ENCODE results near the gene NATD1.

NATD1 gene

DNA sequence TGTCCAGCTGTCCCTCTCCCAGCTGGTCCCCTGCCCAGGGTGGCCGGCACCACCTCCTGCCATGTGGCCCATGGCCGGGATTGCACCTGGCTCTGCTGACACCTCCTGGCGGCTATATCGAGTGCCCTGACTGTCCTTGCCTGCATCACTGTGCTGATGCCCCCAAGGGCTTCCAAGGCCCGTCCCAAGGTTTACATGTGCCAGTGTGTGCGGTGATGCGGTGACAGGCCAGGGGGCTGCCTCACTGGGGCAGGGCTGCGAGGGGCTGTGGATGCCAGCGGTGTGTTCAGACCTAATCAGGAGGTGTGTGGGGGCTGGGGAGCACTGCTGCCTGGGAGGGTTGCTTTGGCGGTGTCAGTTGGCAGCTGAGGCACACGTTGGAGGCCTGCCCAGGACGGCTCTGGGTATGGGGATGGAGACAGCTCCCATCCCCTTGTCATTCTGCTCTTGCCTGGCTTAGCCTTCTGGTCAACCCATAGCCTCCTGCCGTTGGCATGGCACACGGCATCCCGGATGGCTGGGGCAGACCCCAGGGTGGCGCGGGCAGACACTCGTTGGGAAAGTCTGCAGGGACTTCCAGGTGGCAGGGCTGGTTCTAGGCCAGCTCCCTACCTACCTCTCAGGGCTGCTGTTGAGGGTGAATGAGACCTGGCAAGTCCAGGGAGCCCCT lies 36.8 kb upstream of the NATD1 start:
- DNase-seq (ENCODE audit: low read depth), result no peak

DNA sequence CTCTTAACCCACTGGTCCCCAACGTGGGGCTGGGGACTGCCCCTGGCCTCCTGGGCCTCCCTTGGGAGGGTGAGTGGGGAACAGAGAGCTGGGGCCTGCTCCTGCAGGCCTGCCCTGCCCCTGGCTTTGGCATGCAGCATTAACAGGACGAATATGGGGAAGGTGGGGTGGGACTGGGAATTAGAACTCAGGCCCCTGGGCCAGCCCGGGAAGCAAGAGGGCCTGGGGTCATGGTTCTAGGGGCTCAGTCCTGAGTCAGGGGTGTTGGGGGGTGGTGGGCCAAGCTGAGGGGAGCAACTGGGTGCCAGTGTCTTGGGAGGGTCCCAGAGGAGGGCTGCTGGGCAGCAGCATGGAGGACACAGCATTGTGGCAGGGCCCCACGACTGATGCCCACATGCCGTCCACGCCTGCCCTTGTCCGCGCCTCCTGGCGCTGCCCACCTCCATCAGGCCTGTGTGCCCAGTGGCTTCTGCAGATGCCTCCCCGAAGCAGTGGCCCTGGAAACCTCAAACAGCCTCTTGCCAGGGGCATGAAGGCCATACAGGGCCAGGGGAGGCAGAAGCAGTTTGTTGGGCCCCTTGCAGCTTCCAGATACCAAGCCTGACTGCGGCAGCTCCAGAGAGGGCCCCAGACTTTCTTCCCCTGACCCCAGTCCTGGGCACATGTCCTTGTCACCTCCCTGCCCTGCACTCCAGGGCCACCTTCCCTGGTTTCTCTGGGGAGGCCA lies 36.1 kb upstream of the NATD1 start:
- DNase-seq (ENCODE audit: low read depth), result no peak

DNA sequence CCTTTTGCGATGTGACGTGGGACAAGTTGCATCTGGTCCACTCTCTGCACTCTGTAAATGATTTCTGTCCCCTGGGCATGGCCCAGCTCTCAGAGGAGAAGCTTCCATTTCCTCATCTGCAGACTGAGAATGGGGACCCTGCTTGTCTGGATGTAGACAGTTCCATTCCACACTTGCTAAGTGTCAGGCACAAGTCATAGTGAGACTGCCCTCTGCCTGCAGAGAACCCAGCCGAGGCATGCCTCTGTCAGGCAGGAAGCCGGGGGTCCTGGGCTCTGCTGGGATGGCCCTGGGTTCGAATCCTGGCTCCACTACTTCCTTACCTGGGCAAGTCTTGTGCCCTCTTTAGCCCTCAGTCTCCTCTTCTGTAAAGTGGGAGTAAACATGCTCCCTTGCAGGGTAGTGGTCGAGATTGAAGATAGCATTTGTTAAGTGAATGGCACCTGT lies 35.4 kb upstream of the NATD1 start:
- DNase-seq (ENCODE audit: low read depth), result no peak

DNA sequence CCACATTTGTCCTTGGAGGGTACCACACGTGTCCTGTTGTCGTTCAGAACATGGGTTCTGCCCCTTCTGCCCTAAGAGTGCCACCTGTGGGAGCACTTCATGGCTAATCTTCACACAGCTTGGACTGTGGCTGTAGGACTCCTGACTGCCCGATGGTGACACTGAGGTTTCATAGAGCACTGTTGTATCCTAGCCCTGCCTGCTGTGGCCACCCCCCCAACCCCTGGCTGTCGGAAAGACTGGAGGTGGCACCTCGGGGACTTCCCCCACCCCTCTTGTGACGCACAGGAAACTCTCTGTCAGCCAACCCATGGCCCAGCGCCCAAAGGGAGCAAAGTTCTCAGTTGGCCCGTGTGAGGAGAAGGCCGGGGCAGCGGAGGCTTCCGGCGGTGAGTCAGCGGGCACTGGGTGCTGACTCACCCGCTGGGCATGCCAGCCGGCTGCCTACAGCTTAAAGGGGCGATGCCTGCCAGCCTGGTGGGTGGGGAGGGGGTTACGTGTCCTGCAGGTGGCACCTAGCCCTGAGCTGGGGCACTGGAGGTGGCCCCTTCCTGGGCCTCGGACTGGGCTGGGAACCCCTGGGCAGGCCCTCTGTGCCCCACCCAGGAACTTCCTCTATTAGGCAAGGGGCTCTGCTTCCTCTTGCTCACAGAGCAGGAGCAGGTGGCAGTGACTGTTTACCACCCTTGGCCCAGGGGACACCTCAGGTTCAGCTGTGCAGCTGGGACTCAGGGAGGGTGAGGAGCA lies 34.7 kb upstream of the NATD1 start:
- DNase-seq (ENCODE audit: low read depth), result no peak

DNA sequence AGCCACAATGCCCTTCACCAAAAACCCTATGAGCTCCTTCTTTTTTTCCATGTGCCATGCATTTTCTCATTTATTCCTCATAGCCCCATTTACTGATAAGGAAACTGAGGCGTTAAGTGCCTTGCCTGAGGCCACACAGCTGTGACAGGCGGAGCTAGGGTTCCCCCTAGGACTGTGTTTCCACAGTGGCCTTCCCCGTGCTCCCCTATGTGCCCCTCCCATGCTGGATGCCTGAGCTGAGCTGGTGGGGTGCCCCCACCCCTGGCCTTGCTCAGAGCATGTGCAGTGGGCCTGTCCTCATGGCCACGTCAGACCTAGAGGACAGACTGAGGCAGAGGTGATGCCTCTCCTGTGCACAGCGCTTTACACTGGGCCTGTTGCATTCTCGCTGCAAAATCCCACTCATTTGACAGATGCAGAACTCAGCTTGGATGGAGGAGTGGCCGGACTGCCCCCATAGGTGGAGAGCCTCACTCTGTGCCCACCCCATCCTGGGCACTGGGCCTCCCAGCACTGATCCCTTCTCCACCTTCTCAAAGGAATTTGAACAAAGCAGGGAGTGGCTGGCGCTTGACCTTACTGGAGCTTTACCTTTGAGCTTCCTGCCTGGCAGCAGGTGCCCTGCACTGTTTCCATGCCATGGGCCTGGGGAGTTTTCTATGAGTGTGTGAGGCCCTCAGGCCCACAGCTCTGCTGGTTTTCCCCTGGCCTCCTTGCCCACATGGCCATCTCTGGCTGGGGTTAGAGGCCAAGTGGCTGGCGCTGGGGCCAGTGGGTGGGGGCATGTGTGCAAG lies 33.9 kb upstream of the NATD1 start:
- no peak for DNase-seq (ENCODE audit: low read depth)

DNA sequence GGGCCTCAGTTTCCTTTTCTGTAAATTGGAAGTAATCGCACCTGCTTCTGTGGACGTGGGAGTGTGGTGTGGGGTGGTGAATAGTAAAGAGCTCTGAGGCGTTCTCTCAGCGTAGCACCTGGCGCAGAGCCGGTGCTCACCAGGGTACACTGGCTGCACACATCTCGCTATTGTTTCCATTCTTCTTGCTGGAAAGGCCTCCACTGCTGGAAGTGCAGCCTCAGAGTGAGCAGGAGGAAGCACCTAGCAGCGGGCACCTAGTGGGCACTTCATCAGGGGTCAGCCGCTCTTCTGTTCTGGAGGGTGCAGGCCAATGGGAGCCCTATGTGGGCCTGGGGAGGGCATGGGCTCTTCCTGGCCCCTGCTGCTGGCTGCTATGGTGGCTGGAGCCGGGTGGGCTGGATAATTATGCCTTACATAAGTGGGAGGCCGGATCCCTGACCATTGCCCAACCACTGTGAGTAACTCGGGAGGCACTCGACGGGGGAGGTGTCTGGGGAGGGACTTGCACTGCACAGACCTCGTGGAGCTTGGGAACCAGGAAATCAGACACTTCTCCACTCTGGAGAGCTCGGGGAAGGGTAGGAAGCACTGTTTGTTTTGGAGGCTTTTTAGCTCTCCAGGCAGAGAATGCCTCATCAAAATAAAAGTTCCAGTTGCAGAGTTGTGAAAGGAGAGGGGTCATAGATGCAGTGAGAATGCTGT lies 33.0 kb upstream of the NATD1 start:
- DNase-seq (ENCODE audit: low read depth), result peak; percentile 96

DNA sequence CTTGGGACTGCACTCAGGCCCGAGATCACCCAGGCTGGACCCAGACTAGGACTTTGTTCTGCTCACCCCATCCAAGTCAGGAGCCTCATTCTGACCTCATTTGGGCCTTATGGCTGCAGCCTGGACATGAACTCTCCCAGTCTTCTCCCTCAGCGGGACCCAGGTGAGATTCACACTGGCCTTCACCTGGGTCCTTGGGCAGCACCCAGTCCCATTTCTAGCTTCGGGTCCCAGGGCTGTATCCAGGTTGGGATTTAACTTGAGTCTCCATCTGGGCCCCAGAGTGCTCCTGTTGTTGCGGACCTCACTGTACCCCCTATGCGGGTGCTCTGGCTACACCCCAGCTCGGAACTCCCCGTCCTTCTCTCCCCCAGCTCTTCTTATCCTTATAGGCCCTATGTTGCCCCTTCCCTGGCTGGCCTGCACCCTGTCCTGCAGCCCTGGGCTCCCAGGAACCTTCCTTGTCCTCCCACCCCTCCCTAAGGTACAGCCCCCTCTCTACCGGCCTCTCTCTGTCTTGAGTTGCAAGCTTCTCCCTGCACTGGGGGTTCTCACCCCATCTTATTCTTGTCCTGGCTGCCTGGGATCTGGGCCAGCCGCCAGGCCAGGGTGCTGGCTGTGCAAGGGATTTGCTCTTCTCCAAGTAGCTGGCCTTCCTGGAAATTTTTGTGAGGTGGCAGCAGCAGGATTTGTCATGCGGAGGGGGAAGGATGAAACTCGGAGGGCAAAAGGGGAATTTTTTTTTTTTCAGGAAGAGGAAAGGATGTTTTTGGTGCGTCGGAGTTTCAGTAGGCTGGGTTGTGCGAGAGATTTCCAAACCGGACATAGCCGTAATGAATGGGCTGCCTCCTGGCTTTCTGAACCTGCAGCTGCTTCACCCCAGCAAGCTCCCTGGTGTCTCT lies 32.2 kb upstream of the NATD1 start:
- no peak for DNase-seq (ENCODE audit: low read depth)

DNA sequence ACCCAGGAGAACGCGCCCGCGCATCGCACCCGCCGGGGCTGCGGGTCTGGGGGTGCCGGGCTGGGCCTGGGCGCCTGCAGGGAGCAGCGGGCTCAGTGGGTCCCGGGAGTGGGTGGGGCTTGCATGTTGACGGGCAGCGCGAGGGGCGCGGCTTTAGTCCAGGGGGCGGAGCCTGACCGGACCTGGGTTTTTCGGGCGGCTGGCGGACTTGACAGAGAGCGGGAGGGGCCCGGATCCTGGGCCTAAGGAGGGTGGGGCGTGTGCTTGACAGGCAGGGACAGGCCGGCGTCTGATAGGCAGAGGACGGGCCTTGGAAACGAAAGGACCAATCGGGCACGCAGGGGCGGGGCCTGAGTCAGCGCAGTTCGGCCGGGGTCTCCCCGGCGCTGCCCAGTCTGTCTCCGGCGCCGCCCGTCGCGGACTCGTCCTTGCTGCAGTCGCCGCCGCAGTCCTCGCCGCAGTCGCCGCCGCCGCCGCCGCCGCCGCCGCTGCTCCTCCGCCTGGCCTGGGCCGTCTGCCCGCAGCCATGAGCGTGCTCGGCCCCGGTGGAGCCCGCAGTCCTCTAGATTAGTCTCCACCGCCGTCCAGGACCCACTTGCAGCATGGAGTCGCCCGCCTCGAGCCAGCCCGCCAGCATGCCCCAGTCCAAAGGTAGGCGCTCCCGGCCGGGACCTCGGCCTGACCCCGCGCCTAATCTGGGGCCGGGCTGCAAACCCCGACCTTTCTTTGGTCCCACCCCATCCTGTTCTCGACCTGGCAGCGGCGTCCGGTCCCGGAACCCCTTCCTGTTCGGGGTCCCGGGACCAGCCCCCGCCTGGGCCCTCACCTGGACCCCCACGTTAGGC lies 31.3 kb upstream of the NATD1 start, which contains the start of gene MAP2K3:
MAP2K3 (plus strand) TSS at position 393 of the 845 bp plus-strand sequence; CDS start at position 603, 210 bp downstream.
- peak; percentile 94 for DNase-seq (ENCODE audit: low read depth)

DNA sequence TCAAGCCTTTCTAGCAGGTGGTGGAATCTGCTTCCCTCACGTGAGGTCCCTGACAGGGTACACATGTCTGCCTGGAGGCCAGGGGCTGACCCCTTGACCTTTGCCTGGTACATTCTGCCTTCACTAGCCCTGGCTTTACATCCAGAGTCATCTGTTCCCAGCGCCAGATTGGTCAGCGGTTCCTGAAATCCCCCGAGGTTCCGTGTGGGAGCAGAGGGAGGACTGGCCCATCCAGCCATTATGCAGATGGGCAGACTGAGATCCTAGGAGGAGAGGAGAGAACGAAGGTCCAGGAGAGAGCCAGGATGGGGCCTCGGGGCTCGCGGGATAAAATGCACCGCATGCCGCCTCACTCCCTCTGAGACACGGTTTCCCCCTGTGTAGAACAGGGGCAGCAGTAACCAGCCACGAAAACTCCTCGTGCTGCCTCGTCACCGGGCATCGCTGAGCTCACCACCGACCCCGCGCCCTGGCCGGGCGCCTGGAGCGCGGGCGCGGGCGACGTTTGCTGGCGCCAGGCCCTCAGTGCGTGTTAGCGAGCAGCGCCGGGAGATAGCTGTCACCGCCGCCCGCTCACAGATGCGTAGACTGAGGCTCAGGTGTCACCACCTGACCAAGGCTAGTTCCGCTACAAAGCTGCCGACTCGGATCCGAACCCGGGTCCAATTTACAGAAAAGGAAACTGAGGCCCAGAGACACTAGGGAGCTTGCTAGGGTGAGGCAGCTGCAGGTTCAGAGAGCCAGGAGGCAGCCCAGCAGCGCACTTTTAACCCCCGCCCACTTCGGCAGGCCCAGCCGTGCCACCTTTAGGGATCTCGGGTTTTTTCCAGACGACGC lies 30.5 kb upstream of the NATD1 start:
- no peak for DNase-seq (ENCODE audit: low read depth)

DNA sequence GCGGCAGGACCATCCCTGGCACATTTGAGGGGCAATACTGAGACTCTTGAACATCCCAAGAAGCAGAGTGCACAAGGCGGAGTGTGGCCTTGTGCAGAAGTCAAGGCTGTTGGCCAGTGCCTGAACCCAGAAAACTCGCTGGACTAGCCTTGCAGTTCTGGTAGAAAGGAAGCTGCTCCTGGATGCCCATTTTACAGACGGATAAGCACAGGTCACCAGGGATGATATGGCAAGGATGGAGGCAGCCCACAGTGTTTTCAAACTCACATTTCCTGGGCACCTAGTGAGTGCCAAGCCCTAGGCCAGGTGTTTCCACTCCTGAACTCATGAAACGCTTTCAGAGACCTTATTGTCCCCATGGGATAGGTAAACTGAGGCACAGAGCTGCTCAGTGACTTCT lies 29.6 kb upstream of the NATD1 start:
- DNase-seq (ENCODE audit: low read depth), result no peak

DNA sequence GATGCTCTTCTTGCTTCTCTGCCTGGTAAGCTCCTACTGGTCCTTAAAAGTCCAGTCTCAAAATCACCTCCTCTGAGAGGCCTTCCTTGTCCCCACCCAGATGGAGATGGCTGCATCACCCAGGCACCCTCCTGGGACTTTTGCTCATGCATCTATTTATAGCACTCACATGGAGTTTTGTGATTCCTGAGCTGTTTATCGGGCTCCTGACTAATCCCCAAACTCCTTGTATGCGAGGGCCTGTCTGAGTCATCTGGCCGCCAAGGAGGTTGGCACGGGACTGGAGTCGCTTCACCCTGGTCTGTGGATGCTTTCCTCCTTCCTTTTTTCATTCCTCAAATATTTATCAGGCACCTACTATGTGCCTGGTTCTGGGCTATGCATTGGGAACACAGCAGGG lies 29.0 kb upstream of the NATD1 start:
- peak; percentile 86 for DNase-seq (ENCODE audit: low read depth)

DNA sequence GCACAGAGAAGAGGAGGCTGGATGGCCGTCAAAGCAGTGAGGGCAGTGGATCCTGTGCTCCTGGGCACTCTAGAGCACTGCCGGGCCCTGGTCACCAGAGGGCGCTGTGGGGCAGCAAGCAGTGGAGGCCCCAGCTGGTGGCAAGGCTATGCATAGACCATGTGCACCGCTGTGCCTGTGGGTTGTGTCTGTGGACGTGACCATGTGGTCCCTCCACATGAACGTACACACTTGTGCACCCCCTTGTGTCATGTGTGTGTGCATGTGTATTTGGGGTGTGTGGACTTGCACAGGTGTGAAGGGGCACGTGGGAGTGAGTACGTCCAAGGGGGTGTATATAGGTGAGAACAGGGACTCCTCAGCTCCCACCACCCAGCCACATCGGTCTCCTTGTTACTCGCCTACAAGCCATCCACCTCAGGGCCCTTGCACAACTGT lies 26.9 kb upstream of the NATD1 start:
- DNase-seq (ENCODE audit: low read depth), result no peak

DNA sequence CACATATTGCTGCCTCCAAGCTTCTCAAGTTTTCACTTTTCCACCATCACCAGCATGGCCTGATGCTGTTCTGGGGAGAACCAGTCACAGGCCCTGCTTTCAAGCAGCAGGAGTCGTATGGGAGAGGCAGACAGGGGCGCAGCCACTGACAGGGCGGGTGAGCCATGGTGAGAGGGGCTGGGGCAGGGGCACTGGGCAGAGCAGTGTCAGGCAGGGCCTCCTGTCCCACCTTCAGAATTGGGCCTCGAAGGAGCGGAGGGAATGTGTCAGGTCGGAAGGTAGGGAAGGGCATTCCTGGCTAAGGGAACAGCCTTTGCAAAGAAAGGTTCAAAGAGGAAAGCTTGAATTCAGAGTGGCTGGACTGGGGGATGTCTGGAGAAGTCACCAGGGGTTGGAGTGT lies 26.4 kb upstream of the NATD1 start:
- no peak for DNase-seq (ENCODE audit: low read depth)

DNA sequence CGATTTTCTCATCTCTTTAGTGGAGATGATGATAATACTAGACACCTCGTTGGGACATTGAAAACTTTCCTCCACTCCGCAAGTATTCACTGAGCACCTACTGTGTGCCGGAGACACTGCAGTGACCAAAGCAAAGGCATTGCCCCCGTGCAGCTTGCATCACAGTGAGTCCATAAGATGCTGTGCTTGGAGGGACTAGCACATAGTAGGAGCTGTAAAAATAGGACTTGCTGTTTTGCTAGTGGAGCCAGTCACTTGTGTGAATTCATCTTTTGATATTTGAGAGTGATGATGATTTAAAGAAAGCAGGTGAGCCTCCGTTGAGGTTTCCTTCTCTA lies 26.0 kb upstream of the NATD1 start:
- no peak for DNase-seq (ENCODE audit: low read depth)

DNA sequence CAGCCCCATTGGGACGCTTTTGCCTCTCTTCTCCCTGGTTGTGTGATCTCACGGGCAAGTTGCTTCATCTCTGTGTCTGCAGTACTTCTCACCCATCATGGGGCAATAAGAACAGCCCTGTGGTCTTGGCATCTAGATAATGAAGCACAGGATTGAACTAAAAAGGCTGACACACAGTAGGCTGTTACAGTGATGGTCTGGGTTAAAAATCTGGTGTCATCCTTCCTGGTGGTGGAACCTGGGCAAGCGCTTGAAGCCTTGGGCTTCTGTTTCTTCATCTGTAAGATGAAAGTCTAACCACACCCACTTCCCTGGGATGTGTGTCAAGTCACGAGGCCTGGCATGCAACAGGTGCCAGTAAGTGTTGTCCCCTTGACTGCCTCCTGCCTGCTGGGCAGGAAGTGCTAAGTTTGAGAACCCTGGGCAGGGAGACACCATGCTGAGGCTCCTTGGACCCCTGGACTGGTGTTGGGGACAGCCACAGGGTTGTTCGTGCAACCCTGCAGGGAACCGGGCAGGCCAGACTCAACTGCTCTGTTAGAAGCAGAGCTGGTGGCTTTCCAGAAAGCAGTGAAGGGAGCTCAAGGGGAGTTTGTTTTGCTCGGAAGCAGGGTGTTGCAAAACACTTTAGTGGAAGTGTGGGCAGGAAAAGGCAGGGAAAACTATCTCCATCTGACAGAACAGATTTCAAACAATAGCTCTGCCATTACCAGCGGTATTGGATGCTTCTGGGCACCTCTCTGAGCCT lies 25.4 kb upstream of the NATD1 start:
- DNase-seq (ENCODE audit: low read depth), result no peak

DNA sequence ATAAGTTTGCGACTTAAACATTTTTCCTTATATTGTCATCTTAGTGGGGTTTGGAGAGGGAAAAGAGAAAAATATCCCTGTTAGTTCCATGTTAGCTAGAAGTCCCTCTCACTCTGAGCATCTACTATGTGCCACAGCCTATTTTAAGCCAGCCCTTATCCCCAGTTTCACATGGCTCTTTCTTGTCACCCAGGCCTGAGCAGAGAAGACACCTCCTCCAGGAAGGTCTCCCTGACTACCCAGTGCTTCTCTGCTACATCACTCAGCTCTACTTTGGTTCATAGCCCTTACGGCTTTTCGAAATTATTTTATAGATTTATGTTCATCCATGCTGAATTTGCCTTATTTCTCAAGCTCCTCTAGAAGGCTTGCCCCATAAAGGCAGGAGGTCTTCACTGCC lies 24.1 kb upstream of the NATD1 start:
- DNase-seq (ENCODE audit: low read depth), result no peak

DNA sequence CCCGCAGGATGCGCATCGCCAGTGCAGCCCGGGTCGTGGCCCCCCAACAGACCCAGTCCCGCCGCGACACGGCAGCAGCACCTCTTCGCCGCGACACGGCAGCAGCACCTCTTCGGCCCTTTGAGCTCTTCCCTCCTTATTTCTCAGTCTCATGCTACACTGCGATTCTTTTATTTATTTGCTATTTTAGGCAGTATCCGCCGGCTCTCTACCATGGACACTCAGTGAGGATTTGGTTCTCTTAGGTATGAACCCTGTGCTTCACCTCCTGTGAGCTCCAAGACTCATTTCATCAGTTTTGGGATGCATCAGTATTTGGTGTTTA lies 23.0 kb upstream of the NATD1 start:
- DNase-seq (ENCODE audit: low read depth), result no peak
